Neural crest cell (in vitro differentiated cells): ENCODE results near the gene HMCN2. TPM values are rescaled to one million over a fixed set of nuclear protein-coding genes. Genes with fewer than 3 reads are reported as not detected.

Experiments
- DNase-seq: peaks from one replicate; pipeline ENCODE4 v3.0.0; 2021; ENCODE audit warnings: low read depth, mixed read lengths, low spot score
- H3K27ac Mint-ChIP-seq: one replicate; pipeline ENCODE4 v1.8.0; 2021; ENCODE audit warnings: mild to moderate bottlenecking, mixed read lengths; ENCODE audit not compliant: unreplicated experiment
- H3K27me3 Mint-ChIP-seq: 2 replicates; pipeline ENCODE4 v1.8.0; 2021; ENCODE audit warnings: low read depth, mild to moderate bottlenecking, mixed read lengths
- H3K36me3 Mint-ChIP-seq: 2 replicates; pipeline ENCODE4 v1.8.0; 2021; ENCODE audit warnings: low read depth, mild to moderate bottlenecking, mixed read lengths
- H3K4me1 Mint-ChIP-seq: 2 replicates; pipeline ENCODE4 v1.8.0; 2021; ENCODE audit warnings: mixed read lengths
- H3K4me3 Mint-ChIP-seq: one replicate; pipeline ENCODE4 v1.8.0; 2021; ENCODE audit warnings: mild to moderate bottlenecking, mixed read lengths
- H3K9me3 Mint-ChIP-seq: 2 replicates; pipeline ENCODE4 v1.8.0; 2021; ENCODE audit warnings: mixed read lengths
- total RNA-seq: library from RNA; stranded (reverse); gene quantifications from 2 replicates; pipeline ENCODE4 v1.2.1, GENCODE V29; 2021
- TF ChIP-seq, protein P1 (sequence below): fragments of 200-600 bp; sonication (generic); conservative IDR thresholded peaks from 2 replicates; pipeline ENCODE4 v1.5.0; 2021; ENCODE audit warnings: antibody characterized with exemption, mild to moderate bottlenecking

Gene HMCN2
- total RNA-seq, 1 donor from 2014 or later: not detected

DNA sequence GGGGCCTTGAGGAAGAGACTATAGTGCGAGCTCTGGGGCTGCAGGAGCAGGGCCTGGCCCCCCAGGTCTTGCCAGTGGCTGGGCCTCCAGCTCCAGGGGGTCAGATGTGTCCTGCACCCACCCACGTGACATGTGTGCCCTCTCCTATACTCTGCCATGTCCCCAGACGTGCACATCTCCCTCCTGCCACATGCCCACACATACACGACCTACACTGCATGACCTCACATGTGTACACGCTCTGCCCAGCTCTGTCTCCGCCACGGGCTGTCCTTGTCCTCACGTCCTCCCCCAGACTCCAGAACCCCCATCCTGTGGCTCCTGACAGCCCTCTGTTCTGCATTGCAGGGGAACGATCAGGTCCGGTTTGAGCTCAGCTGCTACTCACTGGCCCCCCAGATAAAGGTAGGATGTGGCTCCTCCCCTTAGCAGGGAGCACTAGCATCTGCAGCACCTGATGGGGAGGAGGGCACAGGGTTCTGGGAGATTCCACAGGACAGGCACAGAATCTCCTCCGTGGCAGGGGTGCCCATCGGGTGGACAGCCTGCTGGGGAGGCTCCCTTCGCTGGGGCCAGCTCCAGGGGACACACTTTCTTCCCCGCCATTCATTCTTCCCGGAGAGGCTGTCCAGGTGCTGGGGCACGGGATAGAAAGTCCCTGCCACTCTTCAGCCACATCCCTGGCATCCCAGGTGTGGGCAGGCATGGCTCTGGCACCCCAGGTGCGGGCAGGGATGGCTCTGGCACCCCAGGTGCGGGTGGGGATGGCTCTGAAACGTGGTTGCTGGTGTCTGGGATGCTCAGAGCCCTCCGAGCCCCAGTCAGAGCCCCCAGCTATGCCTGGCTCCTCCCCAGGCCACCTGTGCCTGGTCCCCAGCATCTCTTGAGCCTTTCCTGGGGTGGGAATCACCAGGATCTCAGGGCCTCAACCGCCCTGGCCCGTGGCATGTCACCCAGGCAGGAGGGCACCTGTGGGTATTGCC lies 198.5 kb downstream of the HMCN2 start:
- DNase-seq: no peak
- Mint-ChIP-seq H3K4me1 (peaks cover 33% of the 10 kb centered on the region), H3K36me3 (no peaks in the 10 kb centered on the region), H3K27ac (peak overlapping the region; percentile 20), H3K4me3 (no peak overlapping the region), H3K27me3 (peaks cover 33% of the 10 kb centered on the region), H3K9me3 (no peaks in the 10 kb centered on the region)
- TF ChIP-seq, protein P1, sequence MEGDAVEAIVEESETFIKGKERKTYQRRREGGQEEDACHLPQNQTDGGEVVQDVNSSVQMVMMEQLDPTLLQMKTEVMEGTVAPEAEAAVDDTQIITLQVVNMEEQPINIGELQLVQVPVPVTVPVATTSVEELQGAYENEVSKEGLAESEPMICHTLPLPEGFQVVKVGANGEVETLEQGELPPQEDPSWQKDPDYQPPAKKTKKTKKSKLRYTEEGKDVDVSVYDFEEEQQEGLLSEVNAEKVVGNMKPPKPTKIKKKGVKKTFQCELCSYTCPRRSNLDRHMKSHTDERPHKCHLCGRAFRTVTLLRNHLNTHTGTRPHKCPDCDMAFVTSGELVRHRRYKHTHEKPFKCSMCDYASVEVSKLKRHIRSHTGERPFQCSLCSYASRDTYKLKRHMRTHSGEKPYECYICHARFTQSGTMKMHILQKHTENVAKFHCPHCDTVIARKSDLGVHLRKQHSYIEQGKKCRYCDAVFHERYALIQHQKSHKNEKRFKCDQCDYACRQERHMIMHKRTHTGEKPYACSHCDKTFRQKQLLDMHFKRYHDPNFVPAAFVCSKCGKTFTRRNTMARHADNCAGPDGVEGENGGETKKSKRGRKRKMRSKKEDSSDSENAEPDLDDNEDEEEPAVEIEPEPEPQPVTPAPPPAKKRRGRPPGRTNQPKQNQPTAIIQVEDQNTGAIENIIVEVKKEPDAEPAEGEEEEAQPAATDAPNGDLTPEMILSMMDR: no peak

DNA sequence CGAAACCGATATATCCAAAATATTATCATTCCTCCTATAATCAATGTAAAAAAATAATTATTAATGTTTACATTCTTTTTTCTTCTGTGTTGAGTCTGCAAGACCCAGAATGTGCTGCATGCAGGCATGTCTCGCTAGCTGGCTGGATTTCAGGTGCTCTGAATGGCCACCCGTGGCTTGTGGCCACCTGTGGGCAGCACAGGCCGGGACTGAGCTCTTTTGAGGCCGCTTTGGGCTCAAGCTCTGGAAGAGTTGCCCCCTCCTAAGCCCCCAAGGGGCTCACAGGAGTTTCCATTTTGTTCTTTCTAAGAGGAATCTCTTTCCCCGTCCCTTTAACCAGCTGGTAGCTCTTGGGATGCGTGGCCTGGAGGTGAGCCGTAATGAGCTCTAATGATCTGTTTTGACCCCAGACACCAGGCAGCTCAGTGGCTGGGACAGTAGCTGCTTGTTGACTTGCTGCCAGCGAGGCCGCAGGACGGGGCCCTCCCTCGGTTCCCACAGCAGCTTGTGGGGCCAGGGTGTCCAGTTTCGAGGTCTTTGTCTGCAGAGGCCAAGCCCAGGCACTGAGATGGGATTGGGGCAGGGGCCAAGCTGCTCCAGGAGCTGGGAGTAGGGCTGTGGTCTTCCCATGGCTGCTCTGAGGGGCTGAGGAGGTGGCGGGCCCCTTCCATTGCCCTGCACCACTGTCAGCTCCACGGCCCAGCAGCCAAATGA lies 200.0 kb downstream of the HMCN2 start:
- Mint-ChIP-seq H3K4me1 (peaks cover 31% of the 10 kb centered on the region), H3K27me3 (peaks cover 34% of the 10 kb centered on the region), H3K4me3 (no peak overlapping the region), H3K27ac (no peak overlapping the region), H3K9me3 (no peaks in the 10 kb centered on the region), H3K36me3 (no peaks in the 10 kb centered on the region)
- TF ChIP-seq, protein P1: no peak
- DNase-seq: no peak

DNA sequence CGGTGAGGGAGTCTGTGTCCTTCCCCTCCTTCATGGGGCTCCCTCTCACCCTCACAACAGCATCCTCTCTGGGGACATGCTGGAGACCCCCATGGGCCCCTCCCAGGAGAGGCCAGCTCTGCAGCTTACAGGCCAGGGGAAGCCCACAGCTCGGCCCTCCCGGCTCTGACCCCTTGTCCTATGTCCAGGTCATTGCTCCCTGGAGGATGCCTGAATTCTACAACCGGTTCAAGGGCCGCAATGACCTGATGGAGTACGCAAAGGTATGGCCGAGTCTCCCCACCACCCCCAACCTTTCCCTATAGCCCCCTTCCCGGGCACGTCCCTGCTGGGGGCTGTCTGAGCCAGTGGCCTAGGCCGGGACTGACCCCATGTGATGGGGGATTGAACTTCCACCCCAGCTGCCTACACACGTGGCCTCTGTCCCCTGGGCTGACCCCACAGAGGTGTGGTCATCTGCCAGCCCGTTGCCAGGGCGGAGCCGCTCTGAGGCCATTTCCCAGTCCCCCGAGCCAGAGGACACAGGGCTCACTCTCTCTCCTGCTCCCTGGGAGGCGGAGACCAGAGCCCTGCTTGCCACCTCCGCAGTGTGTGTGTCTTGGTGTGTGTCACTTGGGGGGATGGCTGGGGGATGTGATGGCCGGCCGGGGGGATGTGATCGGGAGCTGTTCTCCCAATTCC lies 201.1 kb downstream of the HMCN2 start:
- Mint-ChIP-seq H3K4me3 (peak overlapping the region; percentile 25), H3K9me3 (no peaks in the 10 kb centered on the region), H3K27ac (no peak overlapping the region), H3K27me3 (peaks cover 41% of the 10 kb centered on the region), H3K36me3 (no peaks in the 10 kb centered on the region), H3K4me1 (peaks cover 34% of the 10 kb centered on the region)
- TF ChIP-seq, protein P1: no peak
- DNase-seq: no peak

DNA sequence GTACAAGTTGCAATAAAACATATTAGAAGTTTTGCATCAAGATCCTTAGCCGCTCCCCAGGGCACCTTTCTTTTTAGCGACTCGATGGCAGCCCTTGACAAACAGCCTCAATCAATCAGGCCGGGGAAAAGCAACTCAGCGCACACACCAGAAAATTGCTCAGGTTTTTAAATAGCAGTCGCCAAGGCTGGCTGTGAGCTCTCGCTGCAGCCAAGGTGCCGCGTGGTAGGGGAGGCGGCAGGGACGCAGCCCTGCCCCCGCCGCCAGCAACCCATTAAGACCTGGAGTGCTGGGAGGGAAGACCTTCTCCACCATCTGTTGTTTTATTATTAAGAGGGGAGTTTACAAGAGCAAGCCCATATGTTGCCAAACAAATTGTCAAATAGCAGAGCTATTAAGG lies 201.8 kb downstream of the HMCN2 start:
- no peaks in the 10 kb centered on the region for H3K9me3 Mint-ChIP-seq
- H3K4me3 Mint-ChIP-seq: peak overlapping the region; percentile 25
- peaks cover 38% of the 10 kb centered on the region for H3K4me1 Mint-ChIP-seq
- TF ChIP-seq, protein P1: no peak
- peaks cover 44% of the 10 kb centered on the region for H3K27me3 Mint-ChIP-seq
- no peak overlapping the region for H3K27ac Mint-ChIP-seq
- no peaks in the 10 kb centered on the region for H3K36me3 Mint-ChIP-seq
- no peak for DNase-seq

DNA sequence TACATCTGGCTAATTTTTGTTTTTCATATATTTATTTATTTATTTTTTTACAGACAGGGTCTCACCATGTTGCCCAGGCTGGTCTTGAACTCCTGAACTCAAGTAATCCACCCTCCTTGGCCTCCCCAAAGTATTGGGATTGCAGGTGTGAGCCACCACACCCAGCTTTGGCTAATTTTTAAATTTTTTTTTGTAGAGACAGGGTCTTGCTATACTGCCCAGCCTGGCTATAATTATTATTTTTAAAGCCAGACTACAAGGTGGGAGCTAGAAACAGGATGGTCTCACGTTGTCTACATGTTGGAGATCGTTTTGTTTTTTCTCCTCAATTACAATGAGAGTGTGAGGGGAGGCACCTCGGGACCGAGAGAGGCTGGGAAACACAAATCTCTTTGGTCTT lies 203.0 kb downstream of the HMCN2 start:
- TF ChIP-seq, protein P1: no peak
- Mint-ChIP-seq H3K27ac (no peak overlapping the region), H3K27me3 (peaks cover 44% of the 10 kb centered on the region), H3K9me3 (no peaks in the 10 kb centered on the region), H3K4me3 (no peak overlapping the region), H3K36me3 (no peaks in the 10 kb centered on the region), H3K4me1 (peaks cover 45% of the 10 kb centered on the region)
- no peak for DNase-seq
